ENCODE results near the gene ARPC2. TPM values are rescaled to one million over a fixed set of nuclear protein-coding genes. Genes with fewer than 3 reads are reported as not detected.
A peak's percentile ranks its signal among the peaks of the same experiment; 100 is the strongest.

Gene ARPC2
- total and polyA plus RNA-seq, 12 donors = 58.5 to 213 (median 134) TPM

- no peaks in the 10 kb centered on the region for H3K27me3 ChIP-seq
- no peak overlapping the region for H3K27ac ChIP-seq
- WGBS, 2 donors = 79% methylated on average over 16 of the region's 16 CpGs
- no peak overlapping the region for H3K4me3 ChIP-seq
- ATAC-seq = no peak
- DNase-seq = no peak
- intact Hi-C loops (cut with DNase I) = loop anchor here in 2 of 10 donors (10.0 kb wide), 2 partner anchors 186 to 376 kb away; partner anchors contain the start of genes BCS1L (in 1 of the 2) and ZNF142 (in 1 of the 2)
- no peak for TF ChIP-seq CTCF (IDR thresholded peaks at IDR 0.05)
- H3K36me3 ChIP-seq = peaks cover 6 to 99% (median 68%) of the 10 kb centered on the region in 9 donors
- peaks cover 23 to 41% (median 34%) of the 10 kb centered on the region in 9 donors for H3K4me1 ChIP-seq
- no peaks in the 10 kb centered on the region for H3K9me3 ChIP-seq
These were observed 61.8 kb downstream of the ARPC2 start for GRCh38 chr2:218278531-218279360.

DNA sequence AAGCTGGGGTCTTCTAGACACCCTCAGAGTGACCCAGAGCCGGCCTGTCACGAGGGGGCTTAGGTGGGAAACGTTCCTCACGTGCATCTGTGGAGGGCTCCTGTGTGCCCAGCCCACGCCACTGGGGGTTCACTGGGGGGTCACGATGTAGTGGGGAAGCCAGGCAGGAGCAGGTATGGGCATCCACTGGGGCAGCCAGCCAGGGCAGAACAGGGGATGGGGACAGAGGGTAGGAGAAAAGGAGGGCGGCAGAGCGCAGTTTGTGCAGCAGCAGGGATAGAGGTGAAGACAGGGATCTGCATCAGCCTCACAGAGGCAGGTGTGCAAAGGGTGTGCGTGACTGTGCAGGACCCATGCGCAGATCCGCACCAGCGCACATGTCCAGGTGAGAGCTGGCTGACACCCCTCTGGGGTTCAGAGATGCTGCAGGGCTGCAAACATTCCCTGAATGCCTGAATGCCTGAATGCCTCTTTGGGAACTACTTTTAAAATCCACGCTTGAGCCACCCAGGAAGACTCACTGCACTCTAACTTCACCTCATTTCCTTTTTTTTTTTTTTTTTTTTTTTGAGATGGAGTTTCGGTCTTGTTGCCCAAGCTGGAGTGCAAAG is 63.4 kb downstream of the ARPC2 start:
- ATAC-seq (no peak), DNase-seq (no peak)
- Histone ChIP-seq H3K27me3 (no peaks in the 10 kb centered on the region), H3K27ac (no peak overlapping the region), H3K4me1 (peaks cover 36 to 54% (median 44%) of the 10 kb centered on the region in 9 donors), H3K36me3 (peaks cover 6 to 94% (median 52%) of the 10 kb centered on the region in 9 donors), H3K4me3 (no peak overlapping the region), H3K9me3 (no peaks in the 10 kb centered on the region)
- TF ChIP-seq CTCF (IDR thresholded peaks at IDR 0.05) = no peak
- intact Hi-C loops (cut with DNase I) = no loop called here
- WGBS, 2 donors = 93% methylated on average over 14 of the region's 14 CpGs

GRCh38 chr2:218281449-218281848 is 64.5 kb downstream of the ARPC2 start:
- ATAC-seq (peak in 2 of 8 donors; percentile 30 to 48), DNase-seq (no peak)
- no peaks in the 10 kb centered on the region for H3K27me3 ChIP-seq
- H3K9me3 ChIP-seq = no peaks in the 10 kb centered on the region
- no peak for TF ChIP-seq CTCF (IDR thresholded peaks at IDR 0.05)
- H3K36me3 ChIP-seq = peaks cover 6 to 83% (median 41%) of the 10 kb centered on the region in 9 donors
- 27 to 35% methylated on average over 3 of the region's 3 CpGs for WGBS, 2 donors
- intact Hi-C loops (cut with DNase I) = no loop called here
- H3K27ac ChIP-seq = peak overlapping the region; percentile 50 to 100 (median 98)
- peaks cover 46 to 64% (median 54%) of the 10 kb centered on the region in 9 donors for H3K4me1 ChIP-seq
- no peak overlapping the region for H3K4me3 ChIP-seq

- Histone ChIP-seq H3K4me1 (peaks cover 48 to 71% (median 63%) of the 10 kb centered on the region in 9 donors), H3K27me3 (no peaks in the 10 kb centered on the region), H3K4me3 (no peak overlapping the region), H3K27ac (peak overlapping the region; percentile 50 to 100 (median 98)), H3K9me3 (no peaks in the 10 kb centered on the region), H3K36me3 (peaks cover 6 to 74% (median 32%) of the 10 kb centered on the region in 9 donors)
- DNase-seq (peak; percentile 41 to 44), ATAC-seq (peak in 4 of 8 donors; percentile 6 to 53 (median 20))
- intact Hi-C loops (cut with DNase I) = no loop called here
- no peak for TF ChIP-seq CTCF (IDR thresholded peaks at IDR 0.05)
- WGBS, 2 donors = 39 to 52% methylated on average over 17 of the region's 17 CpGs
These were observed 65.4 kb downstream of the ARPC2 start for GRCh38 chr2:218282173-218282991.

Data from heart right ventricle (tissue), 16 donors.